ENCODE measurements around the gene C22orf42. TPM values are rescaled to one million over a fixed set of nuclear protein-coding genes. Genes with fewer than 3 reads are reported as not detected.
A peak's percentile ranks its signal among the peaks of the same experiment; 100 is the strongest.
"Not testable (repeated sequence)": the region's sequence is repeated elsewhere in the genome, so short reads cannot be mapped to it uniquely, and the experiment has no call there.

The C22orf42 gene
- total and polyA plus RNA-seq, 2 donors (not counting 1 experiment from before 2014, with no cell fraction given): not detected

DNA sequence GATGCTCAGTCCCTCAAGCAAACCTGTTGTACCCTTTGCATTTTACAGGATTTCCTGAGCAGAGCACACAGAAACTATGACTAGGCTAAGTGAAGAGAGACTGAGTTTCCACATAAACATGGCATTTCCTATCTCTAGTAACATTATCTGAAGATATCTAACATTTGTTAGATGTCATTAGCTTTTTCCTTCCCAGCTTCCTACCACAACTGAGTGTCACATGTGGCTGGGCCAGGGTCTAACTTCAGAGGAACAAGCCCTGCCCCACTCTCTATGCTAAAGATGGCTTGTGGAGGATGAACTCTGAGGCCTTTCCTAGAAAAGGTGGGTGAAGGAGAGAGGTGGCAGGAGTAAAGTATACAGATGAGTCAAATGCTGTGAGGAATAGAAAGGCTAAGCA, 16.5 kb downstream of the C22orf42 start:
- H3K79me2 ChIP-seq (ENCODE audit: control insufficient read depth, insufficient read depth, low read length): no peaks in the 10 kb centered on the region
- ATAC-seq (ENCODE audit: low read depth) (no peak), DNase-seq (no peak)
- H3K9me3 ChIP-seq (ENCODE audit: control extremely low read depth in 1 of 3, control insufficient read depth in 2 of 3, insufficient read depth in 1 of 3, low read length in 2 of 3): peaks cover 0 to 17% (median 4%) of the 10 kb centered on the region in 3 donors
- H2AFZ ChIP-seq (ENCODE audit: insufficient read depth, low read depth, low read length, poor library complexity, severe bottlenecking): no peak overlapping the region
- H3K27ac Mint-ChIP-seq: peak overlapping the region; percentile 12
- ChIA-PET CTCF (no interaction called here), POLR2A (no interaction called here)
- H3K27ac ChIP-seq (ENCODE audit: low read length in 2 of 2): no peak overlapping the region
- H4K20me1 ChIP-seq (ENCODE audit: control insufficient read depth, insufficient read depth, low read length, poor library complexity, severe bottlenecking): no peaks in the 10 kb centered on the region
- no peaks in the 10 kb centered on the region for H3K27me3 ChIP-seq (replicated peaks in 1 of 4; ENCODE audit: control extremely low read depth in 1 of 4, control insufficient read depth in 3 of 4, insufficient read depth in 4 of 4, low read length in 3 of 4)
- H3K4me3 ChIP-seq (ENCODE audit: control extremely low read depth in 1 of 5, extremely low read depth in 1 of 5, insufficient read depth in 1 of 5, low read depth in 2 of 5, low read length in 4 of 5): no peak overlapping the region
- intact Hi-C loops (cut with micrococcal nuclease): no loop called here
- no peak overlapping the region for H3K4me2 ChIP-seq (replicated peaks; ENCODE audit: low read depth, low read length, poor library complexity, severe bottlenecking)
- TF ChIP-seq EZH2 (IDR thresholded peaks at IDR 0.05; ENCODE audit: borderline replicate concordance, insufficient read depth, low read depth, low read length, poor library complexity, severe bottlenecking) (no peak), CTCF (IDR thresholded peaks at IDR 0.05) (no peak)
- peaks cover 6% of the 10 kb centered on the region for H3K9me3 Mint-ChIP-seq (ENCODE audit: insufficient read depth)
- peaks cover 13 to 15% of the 10 kb centered on the region in 2 donors for H3K4me1 ChIP-seq (ENCODE audit: control insufficient read depth in 2 of 2, insufficient read depth in 2 of 2, low read length in 2 of 2)
- H3K9ac ChIP-seq (ENCODE audit: low read length): no peak overlapping the region
- H3K36me3 ChIP-seq (replicated peaks in 1 of 2; ENCODE audit: control extremely low read depth in 1 of 2, control insufficient read depth in 1 of 2, extremely low read depth in 1 of 2, insufficient read depth in 2 of 2, low read length in 1 of 2): no peaks in the 10 kb centered on the region
- no peak overlapping the region for H3K4me3 Mint-ChIP-seq
- peaks cover 18% of the 10 kb centered on the region for H3K4me1 Mint-ChIP-seq
- no peaks in the 10 kb centered on the region for H3K27me3 Mint-ChIP-seq

DNA sequence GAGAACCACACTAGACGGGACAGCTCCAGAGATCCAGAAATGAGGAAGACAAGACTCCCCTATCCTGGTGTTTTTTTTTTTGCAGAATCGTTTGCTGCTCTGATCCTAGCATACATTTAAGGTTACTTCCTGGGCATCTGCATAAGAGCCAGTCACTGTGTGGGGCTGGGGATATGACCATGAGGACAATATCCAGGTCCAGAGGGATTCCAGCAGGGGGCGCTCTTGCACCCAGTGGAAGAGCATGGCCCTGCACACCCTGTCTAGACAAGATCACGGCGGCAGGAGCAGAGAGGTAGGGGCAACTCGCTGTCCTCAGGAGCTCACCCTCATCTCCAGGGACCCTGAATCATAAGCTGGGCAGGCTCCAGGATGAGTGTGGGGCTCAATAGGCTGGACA, 18.4 kb downstream of the C22orf42 start:
- H3K27ac Mint-ChIP-seq; POLR2A ChIA-PET; ATAC-seq (ENCODE audit: low read depth); DNase-seq; H3K27me3 Mint-ChIP-seq; H3K27ac ChIP-seq (ENCODE audit: low read length in 2 of 2); H3K79me2 ChIP-seq (ENCODE audit: control insufficient read depth, insufficient read depth, low read length); H3K4me3 ChIP-seq (ENCODE audit: control extremely low read depth in 1 of 5, extremely low read depth in 1 of 5, insufficient read depth in 1 of 5, low read depth in 2 of 5, low read length in 4 of 5); H3K36me3 ChIP-seq (replicated peaks in 1 of 2; ENCODE audit: control extremely low read depth in 1 of 2, control insufficient read depth in 1 of 2, extremely low read depth in 1 of 2, insufficient read depth in 2 of 2, low read length in 1 of 2); H3K9ac ChIP-seq (ENCODE audit: low read length); intact Hi-C loops (cut with micrococcal nuclease); H3K4me3 Mint-ChIP-seq; H4K20me1 ChIP-seq (ENCODE audit: control insufficient read depth, insufficient read depth, low read length, poor library complexity, severe bottlenecking); H3K9me3 Mint-ChIP-seq (ENCODE audit: insufficient read depth); H3K27me3 ChIP-seq (replicated peaks in 1 of 4; ENCODE audit: control extremely low read depth in 1 of 4, control insufficient read depth in 3 of 4, insufficient read depth in 4 of 4, low read length in 3 of 4); H2AFZ ChIP-seq (ENCODE audit: insufficient read depth, low read depth, low read length, poor library complexity, severe bottlenecking); H3K4me2 ChIP-seq (replicated peaks; ENCODE audit: low read depth, low read length, poor library complexity, severe bottlenecking): not testable (repeated sequence)
- peaks cover 13 to 17% of the 10 kb centered on the region in 2 donors for H3K4me1 ChIP-seq (ENCODE audit: control insufficient read depth in 2 of 2, insufficient read depth in 2 of 2, low read length in 2 of 2)
- CTCF ChIA-PET: interaction anchor here (0.6 kb wide), 2 partner anchors 21 to 934 kb away, joined by 3 read pairs; no protein-coding TSS in a partner anchor
- 67% methylated on average over 1 of the region's 6 CpGs for WGBS (ENCODE audit: insufficient coverage)
- peaks cover 22% of the 10 kb centered on the region for H3K4me1 Mint-ChIP-seq
- peaks cover 0 to 12% (median 4%) of the 10 kb centered on the region in 3 donors for H3K9me3 ChIP-seq (ENCODE audit: control extremely low read depth in 1 of 3, control insufficient read depth in 2 of 3, insufficient read depth in 1 of 3, low read length in 2 of 3)

DNA sequence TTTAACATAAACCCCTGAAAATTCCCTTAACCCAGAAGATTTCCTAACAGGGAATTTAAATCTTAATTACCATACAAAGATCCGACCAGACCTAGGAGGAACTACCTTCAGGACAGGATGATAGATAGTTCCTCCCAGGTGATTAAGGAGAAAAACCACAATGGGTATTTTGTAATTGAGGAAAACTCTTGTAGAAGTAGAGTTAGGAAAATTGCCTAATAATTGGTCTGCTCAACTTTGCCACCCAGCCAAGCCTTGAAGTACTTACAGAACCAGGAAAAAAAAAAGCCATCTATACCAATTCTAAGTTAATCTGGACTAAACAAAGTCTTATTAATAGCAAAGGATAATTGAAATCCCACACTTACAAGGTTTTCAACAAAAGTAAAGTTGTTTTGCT, 20.5 kb downstream of the C22orf42 start:
- ATAC-seq (ENCODE audit: low read depth); H4K20me1 ChIP-seq (ENCODE audit: control insufficient read depth, insufficient read depth, low read length, poor library complexity, severe bottlenecking); DNase-seq; H3K27me3 ChIP-seq (replicated peaks in 1 of 4; ENCODE audit: control extremely low read depth in 1 of 4, control insufficient read depth in 3 of 4, insufficient read depth in 4 of 4, low read length in 3 of 4); H3K9me3 ChIP-seq (ENCODE audit: control extremely low read depth in 1 of 3, control insufficient read depth in 2 of 3, insufficient read depth in 1 of 3, low read length in 2 of 3); H3K4me1 ChIP-seq (ENCODE audit: control insufficient read depth in 2 of 2, insufficient read depth in 2 of 2, low read length in 2 of 2); POLR2A ChIA-PET; H3K27ac ChIP-seq (ENCODE audit: low read length in 2 of 2); H3K4me2 ChIP-seq (replicated peaks; ENCODE audit: low read depth, low read length, poor library complexity, severe bottlenecking); CTCF ChIA-PET; H3K36me3 ChIP-seq (replicated peaks in 1 of 2; ENCODE audit: control extremely low read depth in 1 of 2, control insufficient read depth in 1 of 2, extremely low read depth in 1 of 2, insufficient read depth in 2 of 2, low read length in 1 of 2); H3K79me2 ChIP-seq (ENCODE audit: control insufficient read depth, insufficient read depth, low read length); H3K9ac ChIP-seq (ENCODE audit: low read length); H3K27ac Mint-ChIP-seq; H3K9me3 Mint-ChIP-seq (ENCODE audit: insufficient read depth); H3K27me3 Mint-ChIP-seq: not testable (repeated sequence)
- Mint-ChIP-seq H3K4me1 (peaks cover 10% of the 10 kb centered on the region), H3K4me3 (peak overlapping the region; percentile 90)
- intact Hi-C loops (cut with micrococcal nuclease): loop anchor here (2.0 to 10.0 kb wide), 2 partner anchors 276 to 336 kb away; partner anchors contain the start of genes FBXO7 and RTCB
- Histone ChIP-seq H3K4me3 (ENCODE audit: control extremely low read depth in 1 of 5, extremely low read depth in 1 of 5, insufficient read depth in 1 of 5, low read depth in 2 of 5, low read length in 4 of 5) (peak overlapping the region in 1 of 5 experiments; percentile 58), H2AFZ (ENCODE audit: insufficient read depth, low read depth, low read length, poor library complexity, severe bottlenecking) (peak overlapping the region; percentile 70)
- WGBS (ENCODE audit: insufficient coverage): no CpG with 5 or more reads among the region's 1 CpG
